NCI-H1436 treated with DMSO at 0.1 percent for 48 hours (cell line): ENCODE measurements around the gene LRRTM3.

Experiments
- DNase-seq: peaks from one replicate; lab custom pipeline; 2025; lab: John Stamatoyannopoulos, UW

The LRRTM3 gene

GRCh38 chr10:67127441-67127840, 201.6 kb downstream of the LRRTM3 start:
- no peak for DNase-seq

GRCh38 chr10:67140641-67141040, 214.8 kb downstream of the LRRTM3 start:
- no peak for DNase-seq

- no peak for DNase-seq
Measured at GRCh38 chr10:67141300-67141699, 215.5 kb downstream of the LRRTM3 start.

- DNase-seq, result no peak
Measured at GRCh38 chr10:67144530-67144929, 218.7 kb downstream of the LRRTM3 start.
